Measurements from ENCODE around the gene CD7. TPM values are rescaled to one million over a fixed set of nuclear protein-coding genes. Genes with fewer than 3 reads are reported as not detected.
A peak's percentile ranks its signal among the peaks of the same experiment; 100 is the strongest.

Gene CD7
- total RNA-seq, 2 experiments from 2014 or later, result not detected

DNA sequence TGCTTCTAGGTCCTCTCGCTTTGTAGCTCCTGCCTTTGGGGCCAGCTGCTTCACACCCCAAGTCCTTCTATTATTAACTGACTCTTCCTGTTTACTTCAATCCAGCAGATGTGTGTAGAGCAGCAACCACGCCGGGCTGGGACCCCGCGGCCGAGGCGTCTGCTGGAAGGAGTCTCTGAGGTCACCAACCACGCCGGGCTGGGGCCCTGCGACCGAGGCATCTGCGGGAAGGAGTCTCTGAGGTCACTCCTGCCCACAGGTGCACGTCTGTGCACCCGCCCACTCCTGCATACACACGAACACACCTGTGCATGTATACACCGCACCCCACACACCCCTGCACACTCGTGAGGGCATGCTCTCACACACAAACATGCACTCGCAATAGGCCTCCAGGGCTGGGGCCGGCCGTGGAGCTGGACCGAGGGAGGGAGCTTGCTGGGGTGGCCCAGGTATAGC is 33.9 kb upstream of the CD7 start:
- Histone ChIP-seq H3K9me2 (ENCODE audit: insufficient read depth, low read length) (no peaks in the 10 kb centered on the region), H3K27ac (ENCODE audit: low read depth, low read length, poor library complexity, severe bottlenecking) (peak overlapping the region; percentile 97), H3K4me3 (ENCODE audit: low read depth, low read length, poor library complexity, severe bottlenecking) (peak overlapping the region; percentile 55), H3K36me3 (ENCODE audit: insufficient read depth, low read length) (no peaks in the 10 kb centered on the region), H3K79me2 (ENCODE audit: insufficient read depth, low read depth, low read length) (no peaks in the 10 kb centered on the region), H3K4me2 (ENCODE audit: low read length) (peak overlapping the region; percentile 78), H3K9me3 (ENCODE audit: low read length) (no peaks in the 10 kb centered on the region), H2AFZ (ENCODE audit: low read length) (peak overlapping the region; percentile 65), H4K20me1 (ENCODE audit: insufficient read depth, low read length) (no peaks in the 10 kb centered on the region), H3K4me1 (ENCODE audit: insufficient read depth, low read length, poor library complexity, severe bottlenecking) (peaks cover 67% of the 10 kb centered on the region)
- no TSS peak for BruUV-seq (replicated peaks)
- CTCF ChIA-PET (ENCODE audit: unreplicated experiment), result interaction anchor here (0.6 to 2.0 kb wide), 9 partner anchors 15 to 203 kb away, joined by 3 to 11 read pairs (median 4); no protein-coding TSS in a partner anchor
- intact Hi-C loops (cut with micrococcal nuclease; ENCODE audit: unreplicated experiment), result loop anchor here (1.0 to 5.0 kb wide), 7 partner anchors 51 to 521 kb away; partner anchors contain the start of genes HEXD and OGFOD3
- POLR2A ChIA-PET, result interaction anchor here (0.5 to 3.7 kb wide), 11 partner anchors 10 to 154 kb away, joined by 3 to 22 read pairs (median 5); partner anchors contain the start of genes CYBC1, HEXD and OGFOD3
- DNase-seq (ENCODE audit: low spot score), result peak; percentile 98
- TF ChIP-seq, protein P1, sequence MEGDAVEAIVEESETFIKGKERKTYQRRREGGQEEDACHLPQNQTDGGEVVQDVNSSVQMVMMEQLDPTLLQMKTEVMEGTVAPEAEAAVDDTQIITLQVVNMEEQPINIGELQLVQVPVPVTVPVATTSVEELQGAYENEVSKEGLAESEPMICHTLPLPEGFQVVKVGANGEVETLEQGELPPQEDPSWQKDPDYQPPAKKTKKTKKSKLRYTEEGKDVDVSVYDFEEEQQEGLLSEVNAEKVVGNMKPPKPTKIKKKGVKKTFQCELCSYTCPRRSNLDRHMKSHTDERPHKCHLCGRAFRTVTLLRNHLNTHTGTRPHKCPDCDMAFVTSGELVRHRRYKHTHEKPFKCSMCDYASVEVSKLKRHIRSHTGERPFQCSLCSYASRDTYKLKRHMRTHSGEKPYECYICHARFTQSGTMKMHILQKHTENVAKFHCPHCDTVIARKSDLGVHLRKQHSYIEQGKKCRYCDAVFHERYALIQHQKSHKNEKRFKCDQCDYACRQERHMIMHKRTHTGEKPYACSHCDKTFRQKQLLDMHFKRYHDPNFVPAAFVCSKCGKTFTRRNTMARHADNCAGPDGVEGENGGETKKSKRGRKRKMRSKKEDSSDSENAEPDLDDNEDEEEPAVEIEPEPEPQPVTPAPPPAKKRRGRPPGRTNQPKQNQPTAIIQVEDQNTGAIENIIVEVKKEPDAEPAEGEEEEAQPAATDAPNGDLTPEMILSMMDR (conservative IDR thresholded peaks at IDR 0.05; ENCODE audit: low read length), result no peak
- no peak for TF ChIP-seq EZH2phosphoT487 (IDR thresholded peaks at IDR 0.05; ENCODE audit: borderline replicate concordance, low read depth, low read length)

DNA sequence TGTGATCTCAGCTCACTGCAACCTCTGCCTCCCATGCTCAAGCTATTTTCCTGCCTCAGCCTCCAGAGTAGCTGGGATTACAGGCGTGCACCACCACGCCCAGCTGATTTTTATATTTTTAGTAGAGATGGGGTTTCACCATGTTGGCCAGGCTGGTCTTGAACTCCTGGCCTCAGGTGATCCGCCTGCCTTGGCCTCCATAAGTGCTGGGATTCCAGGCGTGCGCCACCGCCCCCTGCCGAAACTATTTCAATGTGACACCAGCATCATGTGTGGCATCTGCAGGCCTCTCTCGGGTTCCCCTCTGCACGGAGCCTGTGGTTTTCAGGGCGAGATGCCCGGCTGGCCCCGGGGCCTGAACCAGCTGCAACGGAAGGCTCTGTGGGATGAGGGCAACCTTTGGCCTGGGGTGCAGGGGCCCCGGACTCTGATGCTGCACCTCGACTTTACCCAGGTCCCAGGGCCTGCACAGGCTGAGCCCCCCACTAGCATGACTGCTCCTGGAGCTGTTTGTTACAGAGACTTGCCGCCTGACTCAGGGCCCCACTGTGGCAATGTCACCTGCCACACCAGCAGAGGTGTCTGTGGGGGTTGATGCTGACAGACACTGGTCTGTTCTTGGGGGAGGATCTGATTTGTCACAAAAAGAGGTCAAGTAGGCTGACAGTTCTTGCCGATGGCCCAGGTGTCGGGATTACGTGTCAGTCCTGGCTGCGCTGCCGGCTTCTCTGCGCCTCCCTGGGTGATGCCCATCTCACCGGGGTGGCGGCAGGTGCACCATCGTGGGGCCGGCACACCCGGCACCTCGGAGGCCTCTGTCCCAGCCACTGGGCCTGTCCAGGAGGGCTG is 33.0 kb upstream of the CD7 start:
- Histone ChIP-seq H4K20me1 (ENCODE audit: insufficient read depth, low read length) (no peaks in the 10 kb centered on the region), H3K9me2 (ENCODE audit: insufficient read depth, low read length) (no peaks in the 10 kb centered on the region), H3K4me1 (ENCODE audit: insufficient read depth, low read length, poor library complexity, severe bottlenecking) (peaks cover 63% of the 10 kb centered on the region), H3K27ac (ENCODE audit: low read depth, low read length, poor library complexity, severe bottlenecking) (peak overlapping the region; percentile 97), H3K4me3 (ENCODE audit: low read depth, low read length, poor library complexity, severe bottlenecking) (peak overlapping the region; percentile 55), H3K36me3 (ENCODE audit: insufficient read depth, low read length) (no peaks in the 10 kb centered on the region), H3K9me3 (ENCODE audit: low read length) (no peaks in the 10 kb centered on the region), H3K4me2 (ENCODE audit: low read length) (peak overlapping the region; percentile 78), H2AFZ (ENCODE audit: low read length) (peak overlapping the region; percentile 65), H3K79me2 (ENCODE audit: insufficient read depth, low read depth, low read length) (no peaks in the 10 kb centered on the region)
- BruUV-seq (replicated peaks), result TSS peak; percentile 96
- DNase-seq (ENCODE audit: low spot score), result peak; percentile 92
- intact Hi-C loops (cut with micrococcal nuclease; ENCODE audit: unreplicated experiment), result loop anchor here (1.0 to 5.0 kb wide), 9 partner anchors 20 to 522 kb away; partner anchors contain the start of genes HEXD and OGFOD3
- TF ChIP-seq, protein P1 (conservative IDR thresholded peaks at IDR 0.05; ENCODE audit: low read length), result peak; percentile 79
- TF ChIP-seq EZH2phosphoT487 (IDR thresholded peaks at IDR 0.05; ENCODE audit: borderline replicate concordance, low read depth, low read length), result no peak
- ChIA-PET POLR2A (interaction anchor here (0.7 to 3.7 kb wide), 9 partner anchors 20 to 204 kb away, joined by 3 to 22 read pairs (median 6); partner anchors contain the start of genes CYBC1, HEXD and OGFOD3), CTCF (ENCODE audit: unreplicated experiment) (interaction anchor here (0.7 to 2.0 kb wide), 9 partner anchors 16 to 203 kb away, joined by 3 to 11 read pairs (median 3); no protein-coding TSS in a partner anchor)

Data from OCI-LY7 (cell line).